Measurements from ENCODE around the gene CYTH1.
A peak's percentile ranks its signal among the peaks of the same experiment; 100 is the strongest.

Gene CYTH1

GRCh38 chr17:78650093-78650715 is 131.9 kb downstream of the CYTH1 start:
- DNase-seq (ENCODE audit: low read depth in 2 of 2) = no peak

- DNase-seq (ENCODE audit: low read depth in 2 of 2) = no peak
Measured at GRCh38 chr17:78648293-78648692, 133.8 kb downstream of the CYTH1 start.

DNA sequence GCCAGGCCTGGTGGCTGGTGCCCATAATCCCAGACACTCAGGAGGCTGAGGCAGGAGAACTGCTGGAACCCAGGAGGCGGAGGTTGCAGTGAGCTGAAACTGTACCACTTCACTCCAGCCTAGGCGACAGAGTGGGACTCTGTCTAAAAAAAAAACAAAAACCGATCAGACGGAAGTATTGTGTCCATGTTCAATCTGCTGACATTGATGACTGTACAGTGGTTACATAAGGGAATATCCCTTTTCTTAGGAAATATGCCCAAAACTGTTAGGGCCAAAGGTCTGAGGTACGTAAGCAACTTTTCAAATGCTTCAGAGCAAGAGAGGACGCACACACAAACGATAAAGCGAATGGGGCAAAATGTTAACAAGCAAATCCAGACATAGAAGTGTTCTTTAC is 135.0 kb downstream of the CYTH1 start:
- DNase-seq (ENCODE audit: low read depth in 2 of 2) = no peak

- peak; percentile 44 for DNase-seq (ENCODE audit: low read depth in 2 of 2)
Measured at GRCh38 chr17:78645421-78646295, 136.4 kb downstream of the CYTH1 start.

GRCh38 chr17:78644931-78645351 is 137.1 kb downstream of the CYTH1 start:
- no peak for DNase-seq (ENCODE audit: low read depth in 2 of 2)

- no peak for DNase-seq (ENCODE audit: low read depth in 2 of 2)
Measured at GRCh38 chr17:78644224-78644623, 137.8 kb downstream of the CYTH1 start.

DNA sequence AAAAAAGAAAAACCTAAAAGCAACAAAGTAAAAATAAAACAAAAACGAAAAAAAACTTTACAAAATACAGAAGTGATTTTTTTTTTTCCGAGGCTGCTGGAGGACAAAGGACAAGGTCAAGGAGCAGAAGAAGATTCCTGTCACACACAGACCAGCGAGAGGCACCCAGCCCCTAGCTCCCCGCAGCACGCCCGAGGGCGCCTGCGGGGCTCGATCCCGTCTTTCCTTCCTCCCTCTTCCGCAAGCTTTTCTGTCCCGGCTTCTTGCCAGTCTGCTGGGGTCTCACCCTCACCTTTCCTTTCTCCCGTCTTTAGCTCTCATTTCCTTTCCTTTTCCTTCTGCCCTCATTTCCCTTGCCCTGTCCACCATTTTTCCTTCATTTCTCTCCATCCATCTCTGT is 138.7 kb downstream of the CYTH1 start:
- DNase-seq (ENCODE audit: low read depth in 2 of 2) = no peak

GRCh38 chr17:78642707-78643106 is 139.4 kb downstream of the CYTH1 start:
- no peak for DNase-seq (ENCODE audit: low read depth in 2 of 2)

- no peak for DNase-seq (ENCODE audit: low read depth in 2 of 2)
Measured at GRCh38 chr17:78641666-78642065, 140.4 kb downstream of the CYTH1 start.

- no peak for DNase-seq (ENCODE audit: low read depth in 2 of 2)
Measured at GRCh38 chr17:78641243-78641642, 140.8 kb downstream of the CYTH1 start.

GRCh38 chr17:78640700-78641099 is 141.4 kb downstream of the CYTH1 start:
- DNase-seq (ENCODE audit: low read depth in 2 of 2) = no peak

- no peak for DNase-seq (ENCODE audit: low read depth in 2 of 2)
Measured at GRCh38 chr17:78637643-78638420, 144.2 kb downstream of the CYTH1 start.

GRCh38 chr17:78637146-78637545 is 144.9 kb downstream of the CYTH1 start:
- no peak for DNase-seq (ENCODE audit: low read depth in 2 of 2)

DNA sequence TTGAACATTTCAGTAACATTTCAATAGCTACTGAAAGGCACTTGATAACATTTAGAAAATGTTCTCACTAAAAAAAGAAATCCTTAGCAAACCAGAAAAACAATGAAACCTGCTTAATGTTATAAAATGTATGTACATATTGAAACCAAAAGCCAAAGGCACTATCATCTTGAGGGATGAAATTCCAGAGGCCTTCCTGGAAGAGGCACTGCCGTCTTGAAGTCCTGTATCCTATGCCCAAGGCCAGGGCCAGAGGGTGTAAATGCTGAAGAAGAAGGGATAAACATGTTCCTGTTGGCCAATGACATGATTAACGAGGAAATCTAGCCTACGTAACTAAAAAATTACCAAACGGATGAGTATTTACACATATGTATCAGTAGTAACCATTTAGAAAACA is 147.9 kb downstream of the CYTH1 start:
- DNase-seq (ENCODE audit: low read depth in 2 of 2) = no peak

DNA sequence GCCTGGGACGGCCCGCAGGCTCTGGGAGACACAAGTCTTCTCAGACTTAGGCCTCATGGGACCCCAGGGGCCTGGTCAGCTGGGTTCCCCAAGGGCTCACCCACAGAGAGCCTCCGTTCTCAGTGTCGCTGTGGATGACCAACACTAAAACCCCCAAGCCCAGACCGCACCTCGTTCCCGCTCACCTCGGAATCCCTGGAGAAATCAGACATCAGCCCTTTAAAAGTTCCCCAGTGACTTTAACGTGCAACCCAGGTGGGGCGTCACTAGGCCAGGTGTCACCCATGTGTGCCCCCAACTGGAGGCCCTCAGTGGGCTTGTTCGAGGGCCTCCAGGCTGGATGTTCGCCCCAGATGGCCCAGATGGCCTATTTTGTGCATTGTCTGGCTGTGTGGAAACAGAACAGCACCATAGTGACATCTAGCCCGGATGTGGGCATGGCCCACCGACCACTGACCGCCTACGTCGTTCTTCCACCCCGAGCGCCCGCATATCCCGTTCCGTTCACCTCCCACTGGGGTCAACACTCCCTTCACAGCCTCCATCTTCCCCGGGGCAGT is 152.6 kb downstream of the CYTH1 start:
- DNase-seq (ENCODE audit: low read depth in 2 of 2) = no peak

DNA sequence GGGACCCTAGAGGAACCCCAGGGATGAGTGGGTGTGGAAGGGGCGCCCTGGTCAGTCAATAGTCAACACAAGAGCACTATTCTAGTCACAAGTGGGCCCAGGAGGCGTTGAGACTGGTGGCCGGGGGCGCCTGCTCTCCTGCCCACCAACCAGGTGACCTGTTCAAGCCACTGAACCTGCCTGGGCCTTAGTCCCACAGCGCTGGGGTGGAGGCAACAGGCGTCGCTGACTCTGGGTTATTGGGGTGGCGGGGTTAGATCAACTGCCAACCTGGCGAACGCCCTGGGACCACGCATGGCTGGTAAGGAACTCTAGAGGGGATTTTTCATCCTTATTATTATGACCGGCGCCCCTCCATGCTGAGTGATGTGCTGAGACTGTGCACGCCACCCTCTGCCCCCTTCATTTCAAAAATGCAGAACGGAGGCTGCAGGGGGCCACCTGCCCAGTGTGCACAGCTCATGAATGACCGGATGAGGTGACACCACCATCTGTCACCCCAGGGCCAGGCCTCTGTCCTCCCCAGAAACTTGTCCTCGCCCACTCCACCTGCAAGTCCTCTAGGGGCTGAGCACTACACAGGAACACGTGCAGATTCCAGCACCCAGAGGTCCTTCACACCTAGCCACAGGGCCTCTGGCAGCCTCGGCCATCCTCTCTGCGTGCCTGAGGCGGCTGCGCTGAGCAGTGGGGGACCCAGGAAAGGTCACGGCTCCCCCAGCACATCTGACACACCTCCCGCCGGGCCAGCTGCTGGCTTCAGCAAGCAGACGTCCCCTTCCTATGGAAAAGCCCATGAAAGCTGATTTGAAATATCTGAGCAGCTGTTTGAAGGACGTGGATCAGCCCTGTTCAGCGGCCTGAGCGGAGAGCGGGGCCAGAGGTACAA is 153.3 kb downstream of the CYTH1 start:
- no peak for DNase-seq (ENCODE audit: low read depth in 2 of 2)

GRCh38 chr17:78624324-78625151 is 157.5 kb downstream of the CYTH1 start:
- DNase-seq (ENCODE audit: low read depth in 2 of 2) = no peak
